GM20000 (cell line): ENCODE data around the gene FYN.

ENCODE experiments used
- DNase-seq: peaks from one replicate; pipeline ENCODE4 v3.0.0; 2012; ENCODE audit warnings: low spot score
- TF ChIP-seq, protein P1 (sequence below): IDR thresholded peaks from 2 replicates; pipeline ENCODE4 v1.5.1; 2012; ENCODE audit warnings: mild to moderate bottlenecking, control low read depth; ENCODE audit errors: extremely low read depth, missing control alignments

Gene FYN

DNA sequence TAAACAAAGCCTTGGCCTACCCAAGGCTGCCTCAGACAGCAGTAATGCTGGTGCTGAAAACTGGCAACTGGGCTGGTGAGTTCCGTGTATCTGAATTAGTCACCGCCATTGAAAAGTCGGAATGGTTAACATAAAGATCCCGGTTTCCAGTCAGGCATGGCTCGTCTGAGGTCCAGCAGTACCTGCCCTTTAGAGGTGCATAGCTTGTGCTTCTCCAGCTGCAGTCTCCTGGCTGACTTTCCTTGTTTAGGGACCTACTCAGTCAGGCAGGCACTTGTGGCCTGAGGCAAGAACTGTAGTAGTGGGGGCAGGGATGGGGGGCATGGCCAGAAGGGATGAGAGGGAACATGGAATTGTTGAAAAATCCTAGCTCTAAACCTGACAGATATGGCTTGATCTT is 101.6 kb downstream of the FYN start:
- TF ChIP-seq, protein P1, sequence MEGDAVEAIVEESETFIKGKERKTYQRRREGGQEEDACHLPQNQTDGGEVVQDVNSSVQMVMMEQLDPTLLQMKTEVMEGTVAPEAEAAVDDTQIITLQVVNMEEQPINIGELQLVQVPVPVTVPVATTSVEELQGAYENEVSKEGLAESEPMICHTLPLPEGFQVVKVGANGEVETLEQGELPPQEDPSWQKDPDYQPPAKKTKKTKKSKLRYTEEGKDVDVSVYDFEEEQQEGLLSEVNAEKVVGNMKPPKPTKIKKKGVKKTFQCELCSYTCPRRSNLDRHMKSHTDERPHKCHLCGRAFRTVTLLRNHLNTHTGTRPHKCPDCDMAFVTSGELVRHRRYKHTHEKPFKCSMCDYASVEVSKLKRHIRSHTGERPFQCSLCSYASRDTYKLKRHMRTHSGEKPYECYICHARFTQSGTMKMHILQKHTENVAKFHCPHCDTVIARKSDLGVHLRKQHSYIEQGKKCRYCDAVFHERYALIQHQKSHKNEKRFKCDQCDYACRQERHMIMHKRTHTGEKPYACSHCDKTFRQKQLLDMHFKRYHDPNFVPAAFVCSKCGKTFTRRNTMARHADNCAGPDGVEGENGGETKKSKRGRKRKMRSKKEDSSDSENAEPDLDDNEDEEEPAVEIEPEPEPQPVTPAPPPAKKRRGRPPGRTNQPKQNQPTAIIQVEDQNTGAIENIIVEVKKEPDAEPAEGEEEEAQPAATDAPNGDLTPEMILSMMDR, result no peak
- no peak for DNase-seq

DNA sequence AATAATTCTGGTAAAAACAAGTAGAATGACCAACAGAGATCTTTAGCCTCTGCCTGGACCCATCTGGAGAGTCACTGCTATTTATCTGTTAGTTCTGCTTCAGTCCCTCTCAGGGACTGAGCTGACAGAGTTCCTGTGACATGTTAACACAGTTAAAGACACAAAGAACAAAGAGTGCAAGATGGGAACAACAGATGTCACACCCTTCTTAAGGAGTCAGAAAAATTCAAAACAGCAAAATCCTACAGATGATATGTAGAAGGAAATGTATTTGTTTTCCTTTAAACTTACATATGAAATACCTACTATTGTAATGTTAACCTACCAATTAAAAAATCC is 102.2 kb downstream of the FYN start:
- no peak for DNase-seq

GRCh38 chr6:111770263-111771093 is 102.8 kb downstream of the FYN start:
- no peak for DNase-seq
- TF ChIP-seq, protein P1, result no peak

More for the DNA sequence above, 102.2 kb downstream of the FYN start:
- TF ChIP-seq, protein P1, result no peak

DNA sequence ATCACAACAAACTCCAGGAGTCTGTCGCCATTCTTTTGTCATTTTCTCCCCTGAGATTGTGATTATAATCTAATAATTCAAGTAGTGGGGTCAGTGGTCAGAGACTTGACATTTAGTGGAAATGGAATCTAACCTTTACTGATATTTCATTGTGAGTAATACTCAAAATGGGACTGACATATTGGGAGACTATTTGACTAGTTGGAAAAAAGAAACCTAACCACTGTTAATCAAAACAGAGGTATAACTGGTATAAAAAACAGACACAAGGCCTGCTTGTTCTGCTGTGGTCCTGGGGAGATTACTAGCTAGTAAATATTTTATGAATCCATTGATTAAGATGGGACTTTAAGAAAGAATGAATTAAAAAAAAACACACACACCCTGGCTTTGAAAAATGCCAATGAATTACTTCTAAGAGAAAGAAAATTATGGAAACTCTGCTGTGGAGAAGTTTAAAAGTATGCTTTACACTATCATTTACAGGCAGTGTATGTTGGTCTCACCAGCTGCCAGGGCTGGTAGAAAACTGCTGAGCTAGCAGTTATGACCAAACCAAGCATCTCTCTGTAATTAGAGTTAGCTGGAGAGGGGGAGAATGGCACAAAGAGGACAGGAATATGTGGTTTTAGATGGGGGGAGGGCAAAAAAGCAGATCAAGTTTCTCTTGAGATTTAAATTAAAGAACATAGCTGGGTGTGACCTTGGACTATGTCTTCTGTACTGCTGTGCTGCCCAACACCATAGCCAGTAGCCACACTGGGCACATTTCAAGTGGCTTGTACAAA is 103.7 kb downstream of the FYN start:
- TF ChIP-seq, protein P1, result no peak
- DNase-seq, result no peak

- TF ChIP-seq, protein P1, result no peak
Observed at GRCh38 chr6:111768431-111768770, 104.9 kb downstream of the FYN start.

GRCh38 chr6:111767752-111768430 is 105.4 kb downstream of the FYN start:
- DNase-seq, result no peak
- TF ChIP-seq, protein P1, result no peak

More at GRCh38 chr6:111768431-111768770, 104.9 kb downstream of the FYN start:
- DNase-seq, result no peak

DNA sequence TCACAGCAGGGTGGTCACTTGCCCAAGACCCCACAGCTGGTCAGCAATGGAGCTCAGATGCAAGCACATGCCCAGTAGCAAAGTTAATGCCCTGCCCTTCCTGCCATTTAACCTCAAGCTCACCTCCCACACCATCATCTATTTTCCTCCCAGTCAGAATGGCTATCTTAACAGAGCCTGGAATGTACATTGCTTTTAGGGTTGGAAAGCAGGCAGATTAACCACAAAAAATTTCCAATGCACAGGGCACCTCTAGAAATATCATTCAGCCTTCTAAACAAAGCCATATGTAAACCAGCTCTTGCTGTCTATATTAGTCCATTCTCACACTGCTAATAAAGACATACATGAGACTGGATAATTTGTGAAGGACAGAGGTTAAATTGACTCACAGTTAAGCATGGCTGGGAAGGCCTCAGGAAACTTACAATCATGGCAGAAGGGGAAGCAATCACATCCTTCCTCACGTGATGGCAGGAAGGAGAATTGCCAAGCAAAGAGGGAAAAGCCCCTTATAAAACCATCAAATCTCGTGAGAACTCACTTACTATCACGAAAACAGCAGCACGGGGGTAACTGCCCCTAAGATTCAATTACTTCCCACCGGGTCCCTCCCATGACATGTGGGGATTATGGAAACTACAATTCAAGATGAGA is 106.9 kb downstream of the FYN start:
- no peak for DNase-seq
- TF ChIP-seq, protein P1, result no peak
